Glomerular endothelial cell (primary cell): Measurements from ENCODE around the gene TTC14. TPM values are rescaled to one million over a fixed set of nuclear protein-coding genes. Genes with fewer than 3 reads are reported as not detected.
"Not testable (repeated sequence)": the region's sequence is repeated elsewhere in the genome, so short reads cannot be mapped to it uniquely, and the experiment has no call there.

Source experiments
- DNase-seq: peaks from one replicate; pipeline ENCODE4 v3.0.0-alpha.2; 2011; ENCODE audit warnings: low read depth, low spot score; ENCODE audit errors: extremely low read depth
- total RNA-seq: library from RNA; depleted of rRNA; stranded (reverse); fragments of >200 nt; gene quantifications from 2 replicates; pipeline ENCODE4 v1.2.3, GENCODE V29; 2015

Gene TTC14, protein sequence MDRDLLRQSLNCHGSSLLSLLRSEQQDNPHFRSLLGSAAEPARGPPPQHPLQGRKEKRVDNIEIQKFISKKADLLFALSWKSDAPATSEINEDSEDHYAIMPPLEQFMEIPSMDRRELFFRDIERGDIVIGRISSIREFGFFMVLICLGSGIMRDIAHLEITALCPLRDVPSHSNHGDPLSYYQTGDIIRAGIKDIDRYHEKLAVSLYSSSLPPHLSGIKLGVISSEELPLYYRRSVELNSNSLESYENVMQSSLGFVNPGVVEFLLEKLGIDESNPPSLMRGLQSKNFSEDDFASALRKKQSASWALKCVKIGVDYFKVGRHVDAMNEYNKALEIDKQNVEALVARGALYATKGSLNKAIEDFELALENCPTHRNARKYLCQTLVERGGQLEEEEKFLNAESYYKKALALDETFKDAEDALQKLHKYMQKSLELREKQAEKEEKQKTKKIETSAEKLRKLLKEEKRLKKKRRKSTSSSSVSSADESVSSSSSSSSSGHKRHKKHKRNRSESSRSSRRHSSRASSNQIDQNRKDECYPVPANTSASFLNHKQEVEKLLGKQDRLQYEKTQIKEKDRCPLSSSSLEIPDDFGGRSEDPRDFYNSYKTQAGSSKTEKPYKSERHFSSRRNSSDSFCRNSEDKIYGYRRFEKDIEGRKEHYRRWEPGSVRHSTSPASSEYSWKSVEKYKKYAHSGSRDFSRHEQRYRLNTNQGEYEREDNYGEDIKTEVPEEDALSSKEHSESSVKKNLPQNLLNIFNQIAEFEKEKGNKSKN
- total RNA-seq, result 23.0 and 37.6 TPM in 2 replicates

DNA sequence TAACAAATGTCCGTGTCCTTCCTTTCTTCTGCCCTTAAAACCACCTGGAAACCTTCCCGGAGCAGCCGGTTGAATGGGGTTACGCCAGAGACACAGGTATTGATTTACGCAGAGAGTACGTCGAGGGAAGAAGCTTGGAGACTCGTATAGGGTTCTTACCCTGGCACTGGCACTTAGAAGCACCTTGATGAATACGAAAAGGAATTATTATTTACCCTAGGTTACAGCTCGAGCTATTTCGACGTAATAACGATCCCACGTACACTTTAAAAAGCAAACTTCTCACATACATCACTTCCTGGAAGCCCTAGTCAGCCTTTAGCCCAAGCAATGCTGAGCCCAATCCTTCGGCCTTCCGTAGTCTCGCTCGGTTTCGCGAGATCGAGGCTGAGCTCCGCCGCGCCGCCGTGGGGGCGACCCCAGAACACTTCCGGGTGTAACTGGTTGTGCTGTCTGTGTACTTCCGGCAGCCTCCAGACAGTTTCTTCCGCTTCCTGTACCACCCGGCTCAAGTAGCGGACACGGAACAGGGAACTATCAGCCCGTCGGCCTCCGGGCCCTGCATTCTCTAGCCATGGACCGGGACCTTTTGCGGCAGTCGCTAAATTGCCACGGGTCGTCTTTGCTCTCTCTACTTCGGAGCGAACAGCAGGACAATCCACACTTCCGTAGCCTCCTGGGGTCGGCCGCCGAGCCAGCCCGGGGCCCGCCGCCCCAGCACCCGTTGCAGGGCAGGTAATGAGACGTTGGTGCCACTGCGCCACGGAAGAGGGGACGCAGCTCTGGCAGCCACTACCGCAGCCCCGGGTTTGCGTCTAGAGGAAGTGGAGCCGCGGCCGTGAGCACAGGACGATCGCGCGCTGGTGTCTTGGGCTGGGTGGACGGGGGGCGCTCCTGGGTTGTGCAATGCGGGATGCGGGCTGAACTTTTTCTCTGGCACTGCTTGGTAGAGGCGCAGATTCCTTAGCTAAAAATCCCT lies at the start of gene TTC14:
Gene TTC14, plus strand, starts transcription at position 476 of the 979 bp plus-strand sequence. Its CDS starts 99 bp downstream, at position 575.
- DNase-seq, result peak; percentile 68

DNA sequence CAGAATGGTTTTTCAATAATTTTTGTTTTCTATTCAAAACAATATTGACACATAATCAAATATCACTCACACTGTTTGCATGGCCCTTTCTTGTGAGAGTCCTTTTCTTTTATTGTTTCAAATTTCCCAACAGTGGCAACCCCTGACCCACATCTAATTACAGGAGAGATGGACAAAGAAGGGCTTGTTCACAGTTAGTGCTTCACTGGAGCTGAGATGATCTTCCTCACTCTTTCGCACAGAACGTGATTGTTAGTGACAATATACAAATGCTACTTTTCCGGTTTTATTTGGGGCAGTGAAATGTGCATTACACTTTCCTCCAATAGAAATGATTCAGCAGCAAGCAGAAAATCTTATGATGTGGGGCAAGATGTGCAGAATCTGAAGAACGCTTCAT lies 38.6 kb upstream of the TTC14 start:
- DNase-seq, result no peak

DNA sequence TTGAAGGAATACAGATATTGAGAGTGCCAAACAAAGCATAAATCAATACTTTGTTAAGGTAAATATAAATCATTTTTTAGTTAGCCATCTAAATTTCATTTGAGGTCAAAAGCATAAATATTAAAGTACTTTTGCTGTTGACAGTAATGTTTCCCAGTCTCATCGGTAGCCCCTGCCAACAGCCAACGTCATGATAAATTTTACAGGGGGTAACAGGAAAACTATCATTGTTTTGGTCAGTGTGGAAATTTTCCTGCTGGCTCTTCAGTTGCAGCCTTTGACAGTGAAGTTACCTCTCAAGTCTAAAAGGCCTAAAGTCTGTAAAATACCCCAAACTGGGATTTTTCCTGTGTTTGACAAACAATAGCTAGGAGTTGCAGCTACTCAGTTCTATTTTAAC lies 37.3 kb upstream of the TTC14 start:
- no peak for DNase-seq

DNA sequence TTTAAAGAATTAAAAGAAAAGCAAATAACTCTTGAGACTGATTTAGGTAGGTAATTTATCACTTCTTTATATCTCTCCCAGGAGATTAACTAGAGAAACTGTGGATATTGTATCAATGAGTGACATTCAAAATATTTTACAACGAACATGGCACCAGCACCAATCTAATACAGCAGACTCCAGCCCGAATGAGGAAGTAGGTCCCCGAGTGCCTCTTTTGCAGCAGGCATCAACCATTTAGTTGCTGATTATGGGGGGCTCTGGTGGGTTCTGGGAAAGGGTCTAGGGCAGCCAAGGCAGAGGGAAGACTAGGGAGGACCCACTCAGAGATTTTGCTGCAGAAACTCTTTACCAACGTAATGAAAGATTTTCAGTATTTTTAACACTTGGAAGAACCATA lies 31.7 kb upstream of the TTC14 start:
- no peak for DNase-seq

DNA sequence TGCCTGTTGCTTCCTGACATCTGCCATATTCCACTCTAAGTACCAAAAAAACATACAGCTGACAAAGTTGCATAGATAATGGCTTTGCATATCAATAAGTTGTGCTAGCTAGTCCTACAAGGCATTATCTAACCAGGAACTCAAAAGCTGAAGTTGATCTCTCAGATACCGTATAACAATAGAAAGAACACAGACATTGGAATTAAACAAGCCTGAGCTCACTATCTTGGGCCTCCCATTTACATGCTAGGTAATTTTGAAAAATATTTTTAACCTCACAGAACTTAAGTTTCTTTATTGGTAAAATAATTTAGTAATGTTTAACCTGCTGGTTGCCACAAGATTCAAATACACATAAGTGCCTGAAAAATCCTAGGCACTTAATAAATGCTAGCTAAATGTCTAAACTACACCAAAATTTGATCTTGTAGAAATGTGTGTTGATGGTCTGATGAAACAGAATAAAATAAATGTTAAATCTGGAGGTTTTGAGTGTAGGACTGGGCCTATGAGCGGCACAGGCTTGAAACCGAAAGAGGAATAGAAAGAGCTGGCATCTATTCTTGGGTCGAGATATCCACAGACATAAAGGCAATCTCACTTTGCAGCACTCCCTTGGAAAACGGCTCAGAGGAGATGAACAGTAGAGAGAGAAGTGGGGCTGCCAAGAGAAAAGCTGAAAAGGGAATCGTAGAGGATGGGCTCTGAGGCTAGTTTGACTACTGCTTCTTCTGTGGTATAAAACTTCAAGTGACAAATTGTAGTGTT lies 29.9 kb upstream of the TTC14 start:
- DNase-seq, result no peak

DNA sequence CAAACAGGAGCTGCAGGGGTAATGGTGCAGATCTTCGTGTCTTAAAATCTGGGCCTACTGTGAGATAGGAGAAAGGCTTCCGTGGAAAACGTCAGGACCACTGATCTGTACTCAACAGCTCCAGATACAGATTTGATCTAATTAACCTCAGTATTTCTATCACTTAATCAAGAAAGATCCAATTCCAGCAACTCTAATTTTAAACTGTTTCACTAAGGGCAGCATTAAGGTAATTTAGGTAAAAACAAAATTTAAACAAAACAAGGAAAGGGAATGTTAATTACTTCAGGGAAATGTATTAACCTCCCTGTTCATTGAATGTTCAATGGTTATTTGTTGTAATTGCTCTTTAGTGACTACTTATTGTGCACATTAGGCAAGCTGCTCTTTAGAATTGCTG lies 26.4 kb upstream of the TTC14 start:
- DNase-seq, result no peak

DNA sequence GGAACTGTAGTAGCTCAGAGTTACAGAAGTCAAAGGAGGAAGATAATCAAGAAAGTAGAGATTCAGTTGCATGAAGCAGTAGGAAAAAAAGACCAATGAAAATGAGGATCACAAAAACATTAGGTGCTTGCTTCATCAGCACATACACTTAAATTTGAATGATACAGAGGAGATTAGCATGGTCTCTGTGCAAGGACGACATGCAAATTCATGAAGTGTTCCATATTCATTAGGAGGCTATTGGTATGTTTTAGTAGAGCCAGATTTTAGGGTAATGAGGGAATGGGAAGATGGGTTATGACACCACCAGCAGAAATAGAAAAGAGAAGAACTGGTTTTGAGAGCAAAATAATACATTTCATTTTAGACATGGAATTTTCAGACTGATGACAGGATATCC lies 21.0 kb upstream of the TTC14 start:
- DNase-seq, result no peak

DNA sequence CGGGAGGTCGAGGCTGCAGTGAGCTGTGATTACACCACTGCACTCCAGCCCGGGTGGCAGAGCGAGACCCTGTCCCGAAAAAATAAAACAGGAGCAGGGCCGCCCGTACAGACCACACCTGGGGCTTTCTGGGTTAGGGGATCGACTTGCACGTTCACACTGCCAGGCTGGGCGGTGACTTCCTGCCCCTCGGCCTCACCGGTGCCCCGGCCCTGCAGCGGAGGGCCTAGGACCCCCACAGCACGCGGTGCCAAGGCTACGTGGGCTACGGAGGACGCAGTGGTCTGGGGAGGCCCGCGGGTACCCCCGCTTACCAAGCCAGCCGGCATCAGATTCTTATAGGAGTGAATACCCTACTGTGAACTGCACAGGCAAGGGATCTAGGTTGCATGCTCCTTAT lies 11.6 kb upstream of the TTC14 start:
- no peak for DNase-seq

DNA sequence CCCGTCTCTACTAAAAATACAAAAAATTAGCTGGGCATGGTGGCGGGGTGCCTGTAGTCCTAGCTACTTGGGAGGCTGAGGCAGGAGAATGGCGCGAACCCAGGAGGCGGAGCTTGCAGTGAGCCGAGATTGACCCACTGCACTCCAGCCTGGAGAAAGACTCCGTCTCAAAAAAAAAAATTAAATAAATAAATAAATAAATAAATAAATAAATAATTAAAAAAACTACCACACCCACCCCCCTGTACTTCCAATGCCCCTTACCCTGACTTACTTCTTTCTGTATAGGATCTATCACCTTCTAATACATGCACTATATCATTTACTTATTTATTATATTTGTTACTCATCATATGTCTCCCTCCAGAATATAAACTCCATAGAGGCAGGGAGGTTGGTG lies 8.3 kb upstream of the TTC14 start:
- not testable (repeated sequence) for DNase-seq

DNA sequence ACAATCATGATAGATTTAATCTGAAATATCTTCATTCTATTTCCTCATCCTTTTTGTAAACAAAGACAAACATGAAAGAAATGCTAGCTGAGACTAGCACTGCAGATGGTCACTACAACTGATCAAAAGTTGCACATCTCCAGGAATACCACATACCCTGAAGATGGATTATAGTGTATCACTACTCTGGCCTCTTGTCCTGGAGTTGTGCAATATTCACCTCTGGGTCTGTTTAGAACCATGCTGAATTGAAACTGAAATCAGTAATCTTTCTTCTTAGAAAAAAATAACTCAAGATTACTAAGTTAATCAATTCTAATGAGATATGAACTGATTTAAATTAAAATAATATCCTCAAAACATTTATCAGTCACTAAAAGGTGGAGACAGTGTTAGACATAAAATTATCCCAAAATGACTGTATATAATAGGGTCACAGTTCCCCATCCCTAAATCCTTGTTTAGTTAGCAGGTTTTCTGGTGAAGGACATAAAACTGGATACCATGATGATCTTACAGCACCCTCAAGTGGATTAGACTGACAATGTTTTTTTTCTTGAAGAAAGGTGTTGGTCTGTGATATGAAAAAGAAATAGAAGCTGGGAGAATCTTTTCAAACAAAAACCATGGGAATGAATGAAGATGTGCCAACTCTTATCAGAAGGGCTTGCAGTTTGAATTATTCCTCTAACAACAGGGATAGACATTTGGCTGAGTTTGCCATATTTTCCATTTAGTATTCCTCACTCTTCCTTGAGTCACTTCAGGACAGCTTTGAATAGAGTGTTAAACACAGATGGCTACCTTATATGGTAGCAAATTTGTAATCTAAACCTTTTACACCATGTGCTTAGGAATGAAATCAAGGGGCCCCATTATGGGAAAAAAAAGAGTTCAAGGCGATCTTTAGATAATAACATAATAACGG lies 7.1 kb upstream of the TTC14 start:
- DNase-seq, result no peak

DNA sequence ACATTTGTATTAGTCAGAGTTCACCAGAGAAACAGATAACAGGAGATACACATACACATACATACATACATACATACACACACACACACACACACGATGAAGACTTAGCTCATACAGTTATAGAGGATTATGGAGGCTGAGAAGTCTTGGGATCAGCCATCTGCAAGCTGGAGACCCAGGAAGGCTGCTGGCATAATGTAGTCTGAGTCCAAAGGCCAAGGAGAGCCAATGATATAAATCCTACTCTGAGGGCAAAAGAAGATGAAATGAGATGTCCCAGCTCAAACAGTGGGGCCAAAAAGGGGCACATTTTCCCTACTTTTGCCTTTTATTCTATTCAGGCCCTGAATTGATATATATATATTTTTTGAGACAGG lies 6.4 kb upstream of the TTC14 start:
- no peak for DNase-seq

DNA sequence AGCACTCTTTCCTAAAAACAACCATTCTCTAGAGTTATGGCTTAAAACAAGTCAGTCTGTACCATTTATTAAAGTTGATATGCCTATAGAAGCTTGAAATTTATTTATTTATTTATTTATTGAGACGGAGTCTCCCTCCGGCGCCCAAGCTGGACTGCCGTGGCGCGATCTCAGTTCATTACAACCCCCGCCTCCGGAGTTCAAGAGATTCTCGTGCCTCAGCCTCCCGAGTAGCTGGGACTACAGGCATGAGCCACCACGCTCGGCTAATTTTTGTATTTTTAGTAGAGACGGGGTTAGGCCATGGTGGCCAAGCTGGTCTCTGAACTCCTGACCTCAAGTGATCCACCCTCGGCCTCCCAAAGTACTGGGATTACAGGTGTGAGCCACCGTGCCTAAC lies 1.5 kb upstream of the TTC14 start:
- no peak for DNase-seq

DNA sequence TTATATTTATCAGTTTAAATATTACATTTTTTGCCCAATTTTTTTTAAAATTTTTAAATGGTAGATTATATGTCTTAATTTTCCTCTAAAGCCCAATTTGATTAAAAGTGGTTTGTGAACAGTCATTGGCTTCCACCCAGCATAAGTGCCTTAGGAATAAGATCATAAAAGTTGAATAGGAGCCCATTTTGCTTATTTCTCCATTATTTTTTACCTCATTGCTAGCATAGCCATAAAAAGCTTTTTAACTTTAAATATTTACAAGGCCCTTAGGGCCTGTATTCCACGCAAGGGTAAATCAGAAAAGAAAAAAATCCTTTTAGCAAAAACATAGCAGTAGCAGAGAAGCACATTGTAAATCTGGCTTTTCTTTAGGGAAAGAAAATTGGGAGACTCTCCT lies 9.0 kb downstream of the TTC14 start:
- DNase-seq, result no peak

DNA sequence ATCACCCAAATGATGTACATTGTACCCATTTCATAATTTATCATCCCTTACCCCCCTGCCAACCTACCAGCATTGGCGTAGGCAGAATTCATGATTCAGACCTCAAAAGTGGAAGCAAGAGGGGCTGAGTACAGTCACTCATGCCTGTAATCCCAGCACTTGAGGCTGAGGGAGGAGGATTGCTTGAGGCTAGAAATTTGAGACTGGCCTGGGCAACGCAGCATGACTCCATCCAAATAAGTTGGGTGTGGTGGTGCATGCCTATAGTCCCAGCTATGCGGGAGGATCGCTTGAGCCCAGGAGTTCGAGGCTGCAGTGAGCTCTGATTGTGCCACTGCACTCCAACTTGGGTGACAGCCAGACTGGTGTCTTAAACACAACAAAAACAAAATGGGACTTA lies 10.4 kb downstream of the TTC14 start:
- DNase-seq, result no peak

DNA sequence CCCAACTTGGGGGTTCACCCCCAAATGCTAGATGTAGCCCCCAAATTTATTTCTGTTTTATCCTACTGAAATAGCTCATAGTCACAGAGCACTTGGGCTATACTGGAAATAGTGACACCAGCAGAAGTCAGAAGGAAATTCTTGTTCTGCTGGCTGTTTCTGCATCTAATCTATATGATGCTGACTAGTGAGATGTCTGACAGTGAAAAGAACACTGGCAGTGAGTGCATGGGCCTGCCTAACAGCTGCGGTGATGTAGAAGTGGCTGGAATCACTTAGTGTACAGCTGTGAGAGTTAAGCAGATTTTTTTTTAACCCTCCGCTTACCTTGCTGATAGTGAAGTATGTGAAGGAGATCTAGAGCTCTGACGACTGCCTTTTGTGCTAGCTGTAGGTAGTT lies 14.0 kb downstream of the TTC14 start:
- no peak for DNase-seq

DNA sequence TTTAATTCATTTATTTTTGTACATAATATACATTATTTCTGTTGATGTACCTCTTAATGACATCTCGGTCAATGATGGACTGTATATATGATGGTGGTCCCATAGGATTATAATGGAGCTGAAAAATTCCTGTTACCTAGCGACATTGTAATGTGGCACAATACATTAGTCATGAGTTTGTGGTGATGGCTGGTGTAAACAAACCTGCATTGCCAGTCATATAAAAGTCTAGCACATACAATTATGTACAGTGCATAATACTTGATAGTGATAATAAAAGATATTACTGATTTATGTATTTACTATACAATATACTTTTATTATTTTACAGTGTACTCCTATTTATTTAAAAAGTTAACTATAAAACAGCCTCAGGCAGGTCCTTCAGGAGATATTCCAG lies 15.1 kb downstream of the TTC14 start:
- DNase-seq, result no peak

DNA sequence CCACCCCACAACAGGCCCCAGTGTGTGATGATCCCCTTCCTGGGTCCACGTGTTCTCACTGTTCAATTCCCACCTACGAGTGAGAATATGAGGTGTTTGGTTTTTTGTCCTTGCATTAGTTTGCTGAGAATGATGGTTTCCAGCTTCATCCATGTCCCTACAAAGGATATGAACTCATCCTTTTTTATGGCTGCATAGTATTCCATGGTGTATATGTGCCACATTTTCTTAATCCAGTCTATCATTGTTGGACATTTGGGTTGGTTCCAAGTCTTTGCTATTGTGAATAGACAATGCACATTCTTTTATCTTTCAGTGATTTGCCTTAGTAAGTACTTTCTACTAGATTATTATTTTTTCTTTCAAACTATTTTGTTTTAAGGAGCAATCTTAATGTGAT lies 16.6 kb downstream of the TTC14 start:
- not testable (repeated sequence) for DNase-seq

DNA sequence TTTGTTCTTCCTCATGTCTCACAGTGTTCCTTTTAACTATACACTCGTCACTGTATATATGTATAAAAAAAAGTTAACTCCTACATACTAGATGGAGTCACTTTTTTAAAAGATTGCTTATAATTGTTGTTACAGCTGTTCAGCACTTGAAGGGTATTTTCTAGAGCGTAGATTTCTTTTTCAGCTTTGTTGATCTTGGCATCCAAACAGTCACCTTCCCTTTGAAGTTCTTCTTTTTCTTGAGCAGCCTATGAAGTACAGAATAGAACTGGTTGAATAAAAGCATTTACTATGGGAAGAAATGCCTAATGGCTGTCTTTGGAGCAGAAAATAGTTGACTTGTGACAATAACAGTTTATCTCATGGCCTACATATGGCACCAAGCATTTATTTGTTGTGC lies 17.8 kb downstream of the TTC14 start:
- DNase-seq, result no peak

DNA sequence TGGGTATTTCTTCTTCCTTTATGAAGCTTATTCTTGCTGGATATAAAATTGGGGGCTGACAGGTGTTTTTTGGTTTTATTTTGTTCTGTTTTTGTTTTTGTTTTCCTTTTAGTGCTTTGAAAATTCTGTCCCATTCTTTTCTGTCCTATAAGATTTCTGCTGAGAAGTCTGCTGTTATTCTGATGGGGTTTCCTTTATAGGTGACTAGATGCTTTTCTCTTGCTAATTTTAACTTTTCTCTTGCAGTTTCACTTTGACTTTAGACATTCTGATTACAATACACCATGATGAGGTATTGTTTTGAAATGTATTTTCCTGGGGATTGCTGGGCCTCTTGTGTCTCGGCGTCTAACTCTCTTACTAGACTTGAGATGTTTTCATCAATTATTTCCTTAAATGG lies 22.8 kb downstream of the TTC14 start:
- DNase-seq, result no peak
